ENCODE data around the gene SLC26A3.

DNA sequence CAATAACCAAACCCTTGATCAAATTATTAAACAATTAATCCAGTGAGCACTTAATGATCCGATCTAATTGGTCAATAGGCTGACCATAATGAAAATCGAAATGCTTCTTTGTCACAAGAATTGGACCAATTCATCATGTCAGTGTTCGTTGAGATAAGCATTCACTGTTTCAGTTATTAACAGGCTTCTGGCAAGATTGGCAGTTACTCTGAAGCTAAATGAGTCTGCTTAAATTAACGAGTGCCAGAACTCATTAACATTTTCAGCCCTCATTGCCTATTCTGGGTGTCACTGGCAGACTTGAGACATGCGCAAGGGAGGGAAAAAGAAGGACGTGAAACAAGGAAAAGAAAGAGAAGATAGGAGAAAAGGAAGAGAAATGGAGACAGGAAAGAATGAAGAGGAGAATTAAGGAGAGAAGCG is 30.7 kb upstream of the SLC26A3 start:
- TF ChIP-seq, protein P1, sequence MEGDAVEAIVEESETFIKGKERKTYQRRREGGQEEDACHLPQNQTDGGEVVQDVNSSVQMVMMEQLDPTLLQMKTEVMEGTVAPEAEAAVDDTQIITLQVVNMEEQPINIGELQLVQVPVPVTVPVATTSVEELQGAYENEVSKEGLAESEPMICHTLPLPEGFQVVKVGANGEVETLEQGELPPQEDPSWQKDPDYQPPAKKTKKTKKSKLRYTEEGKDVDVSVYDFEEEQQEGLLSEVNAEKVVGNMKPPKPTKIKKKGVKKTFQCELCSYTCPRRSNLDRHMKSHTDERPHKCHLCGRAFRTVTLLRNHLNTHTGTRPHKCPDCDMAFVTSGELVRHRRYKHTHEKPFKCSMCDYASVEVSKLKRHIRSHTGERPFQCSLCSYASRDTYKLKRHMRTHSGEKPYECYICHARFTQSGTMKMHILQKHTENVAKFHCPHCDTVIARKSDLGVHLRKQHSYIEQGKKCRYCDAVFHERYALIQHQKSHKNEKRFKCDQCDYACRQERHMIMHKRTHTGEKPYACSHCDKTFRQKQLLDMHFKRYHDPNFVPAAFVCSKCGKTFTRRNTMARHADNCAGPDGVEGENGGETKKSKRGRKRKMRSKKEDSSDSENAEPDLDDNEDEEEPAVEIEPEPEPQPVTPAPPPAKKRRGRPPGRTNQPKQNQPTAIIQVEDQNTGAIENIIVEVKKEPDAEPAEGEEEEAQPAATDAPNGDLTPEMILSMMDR (conservative IDR thresholded peaks at IDR 0.05 in 1 of 2, IDR thresholded peaks at IDR 0.05 in 1 of 2; ENCODE audit: low read depth in 1 of 2, low read length in 2 of 2): no peak
- no peak for TF ChIP-seq EZH2 (IDR thresholded peaks at IDR 0.05; ENCODE audit: low read length, missing control alignments)
